Omental fat pad (tissue), 4 donors: ENCODE data around the gene EXD2. TPM values are rescaled to one million over a fixed set of nuclear protein-coding genes. Genes with fewer than 3 reads are reported as not detected.
"Not testable (repeated sequence)": the region's sequence is repeated elsewhere in the genome, so short reads cannot be mapped to it uniquely, and the experiment has no call there.

Source experiments
- ATAC-seq: fragments of 150-250 bp; one replicate; pipeline ENCODE4 v1.9.1; 2016; ENCODE audit warnings: mild to moderate bottlenecking, moderate library complexity; ENCODE audit not compliant: low FRiP score
- DNase-seq: peaks from one replicate; pipeline ENCODE4 v3.0.0-alpha.2; 2019; ENCODE audit warnings: low spot score
- total RNA-seq, 4 donors: library from RNA; depleted of rRNA; stranded (reverse); fragments of >200 nt; gene quantifications; one replicate each; pipeline ENCODE4 v1.1.0, GENCODE V29; 2016
- TF ChIP-seq, protein P1 (sequence below), 3 donors: fragments of 450-650 bp; IDR thresholded peaks; one replicate each; pipeline ENCODE4 v1.5.1; 2016 to 2017; ENCODE audit warnings: antibody characterized with exemption in 3 of 3, mild to moderate bottlenecking in 3 of 3, moderate library complexity in 2 of 3

Gene EXD2
- total RNA-seq, 4 donors from 2014 or later: 15.4 to 27.0 (median 17.3) TPM

DNA sequence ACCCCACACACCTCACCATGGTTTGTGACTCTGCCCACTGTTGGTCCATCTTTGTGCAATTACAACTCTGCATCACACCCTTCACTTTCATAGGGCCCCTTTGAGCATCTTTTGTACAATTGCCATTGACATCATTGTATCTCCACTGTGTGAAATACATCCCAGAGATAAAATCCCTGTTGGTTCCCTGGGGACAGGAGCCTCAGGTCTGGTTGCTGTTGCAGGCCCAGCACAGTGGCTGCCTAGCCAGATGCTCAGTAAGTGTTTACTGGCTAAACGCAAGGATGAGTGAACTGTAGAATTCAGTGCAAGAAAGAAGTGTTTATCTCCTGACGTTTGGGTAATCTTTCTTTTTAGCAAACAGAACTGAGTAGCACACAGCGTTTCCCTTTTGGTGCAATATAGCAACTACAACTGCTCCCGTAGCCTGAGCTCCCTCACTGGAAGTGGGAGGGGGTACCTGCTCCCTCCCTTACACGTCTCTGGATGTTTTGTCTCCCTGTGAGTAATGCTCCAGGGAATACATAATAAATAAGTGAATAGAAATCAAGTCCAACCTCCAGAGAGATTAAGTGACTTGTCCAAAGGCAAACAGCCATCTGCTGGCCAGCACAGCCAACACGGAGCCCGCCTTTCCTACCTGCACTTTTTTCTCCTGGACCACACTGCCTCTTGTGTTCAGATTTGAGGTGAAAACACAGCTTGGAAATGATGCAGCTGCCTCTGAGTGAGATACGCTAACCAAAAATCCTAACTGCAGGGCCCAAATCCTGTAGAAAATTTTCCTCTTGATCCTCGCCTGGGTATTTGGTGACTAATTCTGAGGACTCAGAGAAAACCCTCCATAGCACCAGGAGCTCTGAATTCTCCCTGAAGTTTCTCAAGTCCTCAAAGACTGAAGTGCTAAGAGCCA lies 96.1 kb downstream of the EXD2 start:
- TF ChIP-seq, protein P1, sequence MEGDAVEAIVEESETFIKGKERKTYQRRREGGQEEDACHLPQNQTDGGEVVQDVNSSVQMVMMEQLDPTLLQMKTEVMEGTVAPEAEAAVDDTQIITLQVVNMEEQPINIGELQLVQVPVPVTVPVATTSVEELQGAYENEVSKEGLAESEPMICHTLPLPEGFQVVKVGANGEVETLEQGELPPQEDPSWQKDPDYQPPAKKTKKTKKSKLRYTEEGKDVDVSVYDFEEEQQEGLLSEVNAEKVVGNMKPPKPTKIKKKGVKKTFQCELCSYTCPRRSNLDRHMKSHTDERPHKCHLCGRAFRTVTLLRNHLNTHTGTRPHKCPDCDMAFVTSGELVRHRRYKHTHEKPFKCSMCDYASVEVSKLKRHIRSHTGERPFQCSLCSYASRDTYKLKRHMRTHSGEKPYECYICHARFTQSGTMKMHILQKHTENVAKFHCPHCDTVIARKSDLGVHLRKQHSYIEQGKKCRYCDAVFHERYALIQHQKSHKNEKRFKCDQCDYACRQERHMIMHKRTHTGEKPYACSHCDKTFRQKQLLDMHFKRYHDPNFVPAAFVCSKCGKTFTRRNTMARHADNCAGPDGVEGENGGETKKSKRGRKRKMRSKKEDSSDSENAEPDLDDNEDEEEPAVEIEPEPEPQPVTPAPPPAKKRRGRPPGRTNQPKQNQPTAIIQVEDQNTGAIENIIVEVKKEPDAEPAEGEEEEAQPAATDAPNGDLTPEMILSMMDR (IDR thresholded peaks at IDR 0.05): no peak
- ATAC-seq (no peak), DNase-seq (no peak)

DNA sequence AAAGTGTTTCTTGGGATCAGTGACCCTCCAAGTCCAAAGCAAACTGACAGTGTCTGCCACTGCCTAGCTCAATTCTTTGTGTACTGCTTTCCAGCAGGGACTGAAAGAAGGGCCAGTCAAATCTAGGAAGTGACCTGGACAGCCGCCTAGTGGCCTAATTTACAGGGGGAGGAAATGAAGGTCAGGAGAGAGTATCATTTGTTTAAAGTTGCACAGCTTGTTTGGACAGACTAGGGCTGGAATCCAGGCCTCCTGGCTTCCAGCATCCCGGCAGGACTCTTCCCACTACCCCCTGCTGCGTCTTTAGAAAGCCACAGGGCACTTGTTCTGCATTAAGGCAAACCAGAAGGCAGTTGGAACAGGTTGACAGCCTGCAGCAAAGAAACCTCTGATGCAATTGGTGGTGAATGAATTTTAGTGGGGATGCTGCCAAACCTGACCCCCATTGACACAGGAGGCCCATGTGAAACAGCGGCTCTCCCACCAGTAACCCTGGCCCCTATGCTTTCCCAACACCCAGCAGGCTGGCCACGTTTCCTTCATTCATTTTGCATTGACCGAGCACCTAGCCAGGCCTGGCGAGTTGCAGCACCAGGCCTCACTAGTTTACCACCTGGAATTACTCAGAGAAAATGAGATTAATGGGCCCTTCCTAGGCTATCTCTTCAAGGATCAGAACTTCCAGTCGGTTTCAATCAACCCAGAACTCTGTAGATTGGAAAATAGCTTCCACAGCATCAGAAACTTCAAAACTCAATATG lies 96.9 kb downstream of the EXD2 start:
- TF ChIP-seq, protein P1 (IDR thresholded peaks at IDR 0.05): no peak
- no peak for ATAC-seq
- DNase-seq: no peak

DNA sequence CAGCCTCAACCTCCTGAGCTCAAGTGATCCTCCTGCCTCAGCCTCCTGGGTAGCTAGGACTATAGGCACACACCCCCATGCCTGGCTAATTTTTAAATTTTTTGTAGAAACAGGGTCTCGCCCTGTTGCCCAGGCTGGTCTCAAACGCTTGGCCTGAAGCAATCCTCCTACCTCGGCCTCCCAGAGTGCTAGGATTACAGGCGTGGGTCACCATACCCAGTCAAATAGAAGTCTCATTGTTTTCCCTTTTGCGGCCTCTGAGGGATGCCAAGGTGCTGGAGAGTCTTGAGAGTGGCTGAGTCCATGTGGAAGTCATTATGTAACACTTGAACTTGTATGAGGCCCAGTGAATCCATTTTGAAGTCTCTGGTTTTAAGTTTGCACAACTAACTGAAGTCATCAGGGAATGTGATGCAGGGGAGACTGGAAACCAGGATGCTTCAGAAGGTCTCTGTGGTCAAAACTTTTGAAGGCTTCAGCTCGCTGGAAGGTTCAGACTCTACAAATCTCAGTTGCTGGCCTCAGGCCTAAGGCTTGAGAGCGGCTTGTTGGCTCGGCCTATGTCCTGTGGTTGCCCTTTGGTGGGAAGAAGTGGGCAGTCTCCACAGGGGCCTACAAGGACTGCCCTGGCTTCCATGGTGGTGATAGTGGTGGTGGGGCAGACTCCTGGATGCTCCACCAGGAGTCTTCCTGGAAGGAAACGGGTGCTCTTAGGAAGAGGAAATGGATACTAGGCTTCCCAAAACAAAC lies 97.8 kb downstream of the EXD2 start:
- ATAC-seq (no peak), DNase-seq (no peak)
- TF ChIP-seq, protein P1 (IDR thresholded peaks at IDR 0.05): no peak

DNA sequence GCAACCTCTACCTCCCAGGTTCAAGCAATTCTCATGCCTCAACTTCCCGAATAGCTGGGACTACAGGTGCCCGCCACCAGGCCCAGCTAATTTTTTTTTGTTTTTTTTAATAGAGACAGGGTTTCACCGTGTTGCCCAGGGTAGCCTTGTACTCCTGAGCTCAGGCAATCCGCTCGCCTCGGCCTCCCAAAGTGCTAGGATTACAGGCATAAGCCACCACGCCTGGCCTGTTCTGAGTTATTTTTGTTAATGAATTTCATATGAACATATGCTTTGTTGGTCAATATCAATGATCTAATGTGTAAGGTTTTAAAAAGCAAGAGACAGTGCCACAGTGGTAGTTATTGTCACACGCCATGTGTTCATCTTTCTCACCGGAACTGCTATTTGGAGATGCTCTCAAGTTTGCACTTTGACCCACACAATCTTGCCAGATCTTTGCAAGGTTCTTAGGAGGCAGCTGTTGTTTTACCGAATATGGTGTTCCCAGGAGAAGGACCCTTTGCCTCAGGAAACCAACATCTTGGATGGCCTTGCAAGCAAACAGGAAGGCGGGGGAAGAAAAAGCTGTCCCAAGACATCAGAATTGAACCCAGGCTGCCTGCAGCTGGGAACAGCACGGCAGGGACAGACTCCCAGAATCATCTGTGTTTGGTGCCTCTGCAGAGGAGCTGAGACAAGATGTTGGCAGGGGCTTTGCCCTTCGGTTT lies 98.7 kb downstream of the EXD2 start:
- DNase-seq: no peak
- TF ChIP-seq, protein P1 (IDR thresholded peaks at IDR 0.05): no peak
- no peak for ATAC-seq

DNA sequence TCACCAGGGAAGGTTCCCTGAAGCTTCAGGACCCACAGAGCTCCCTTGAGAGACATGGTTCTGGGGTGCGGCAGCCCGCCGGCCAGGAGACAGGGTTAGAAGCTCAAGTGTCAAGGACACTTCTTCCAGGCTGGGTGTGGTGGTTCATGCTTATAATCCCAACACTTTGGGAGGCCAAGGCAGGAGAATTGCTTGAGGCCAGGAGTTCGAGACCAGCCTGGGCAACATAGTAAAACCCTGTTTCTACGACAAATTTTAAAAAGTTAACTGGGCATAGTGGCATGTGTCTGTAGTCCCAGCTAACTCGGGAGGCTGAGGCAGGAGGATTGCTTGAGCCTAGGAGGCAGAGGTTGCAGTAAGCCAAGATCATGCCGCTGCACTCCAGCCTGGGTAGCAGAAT lies 99.6 kb downstream of the EXD2 start:
- not testable (repeated sequence) for ATAC-seq, DNase-seq

DNA sequence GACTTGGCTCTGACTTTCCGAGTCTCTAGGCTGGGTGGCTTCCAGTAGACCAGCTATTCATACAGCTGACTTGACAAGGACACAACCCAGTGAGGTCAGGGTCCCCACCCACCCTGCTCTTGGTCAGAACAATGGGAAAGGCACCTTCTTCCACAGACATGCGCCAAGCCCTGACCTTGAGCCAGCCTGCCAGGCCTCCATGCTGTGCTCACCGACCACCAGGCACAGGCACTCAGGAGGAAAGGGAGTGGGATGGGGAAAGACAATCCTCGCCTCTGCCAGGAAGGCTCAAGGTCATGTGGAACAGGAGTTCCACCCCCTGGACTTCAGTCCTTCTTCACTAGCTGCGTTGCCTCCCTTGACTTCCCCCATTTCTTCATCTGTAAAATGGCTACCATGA lies 100.1 kb downstream of the EXD2 start:
- DNase-seq (no peak), ATAC-seq (no peak)
- TF ChIP-seq, protein P1 (IDR thresholded peaks at IDR 0.05): no peak
